Adrenal gland (tissue), 12 donors: ENCODE results near the gene SATB1. TPM values are rescaled to one million over a fixed set of nuclear protein-coding genes. Genes with fewer than 3 reads are reported as not detected.

Experiments
- DNase-seq, 7 donors: peaks; one replicate each; pipeline ENCODE4 v3.0.0-alpha.2; 2019 to 2020
- H3K27ac ChIP-seq, 5 donors: fragments of 200-600 bp; sonication (generic) in 4 of 5; 1 replicate in 3 of 5; 2 replicates in 2 of 5; pipeline versions ENCODE4 v1.5.1 to v1.8.0; 2016 to 2020; ENCODE audit warnings: mild to moderate bottlenecking in 1 of 5
- H3K27me3 ChIP-seq: fragments of 200-600 bp; 2 replicates; pipeline ENCODE4 v1.8.0; 2021
- H3K36me3 ChIP-seq, 2 donors: fragments of 200-600 bp; replicated peaks in 1 of 2; 1 replicate in 1 of 2; 2 replicates in 1 of 2; pipeline versions ENCODE4 v1.5.1 to v1.8.0; 2018 to 2022
- H3K4me1 ChIP-seq, 2 donors: fragments of 200-600 bp; replicated peaks in 1 of 2; 1 replicate in 1 of 2; 2 replicates in 1 of 2; pipeline versions ENCODE4 v1.5.1 to v1.8.0; 2018 to 2021
- H3K4me3 ChIP-seq, 4 donors: fragments of 200-600 bp; sonication (generic) in 3 of 4; one replicate each; pipeline ENCODE4 v1.5.1; 2016 to 2018
- H3K9me3 ChIP-seq, 3 donors: fragments of 200-600 bp; sonication (generic) in 1 of 3; replicated peaks in 1 of 3; 1 replicate in 2 of 3; 2 replicates in 1 of 3; pipeline versions ENCODE4 v1.5.1 to v1.8.0; 2016 to 2021
- CTCF ChIP-seq, 6 experiments: fragments of 450-650 bp in 4 of 6; fragments of 200-600 bp in 2 of 6; sonication (generic) in 1 of 6; IDR thresholded peaks; 1 replicate in 5 of 6; 2 replicates in 1 of 6; pipeline versions ENCODE4 v1.5.1 to v1.8.0; 2016 to 2021; ENCODE audit warnings: antibody characterized with exemption in 6 of 6, mild to moderate bottlenecking in 2 of 6, moderate library complexity in 1 of 6
- POLR2A ChIP-seq, 2 donors: fragments of 450-650 bp; IDR thresholded peaks; one replicate each; pipeline ENCODE4 v1.6.1; 2017; ENCODE audit warnings: antibody characterized with exemption in 2 of 2, mild to moderate bottlenecking in 2 of 2, moderate library complexity in 1 of 2
- WGBS, 4 donors: extraction: QIAGEN DNeasy Blood & Tissue Kit in 2 of 4; methylation state at CpG; one replicate each; pipeline versions ENCODE4 v1.1.5 to v1.1.7; 2013 to 2017; 5-methylcytosine and 5-hydroxymethylcytosine counted together
- intact Hi-C, 2 donors: fragments of 100-400 bp; cut with DNase I; formaldehyde crosslinking; loops; one replicate each; pipeline versions ENCODE4 v1.14.1 to v1.15.0; 2022 to 2023
- polyA plus RNA-seq, 3 donors: library from polyadenylated mRNA; stranded (reverse); fragments of 200-250 nt in 2 of 3; fragments of 350-450 nt in 1 of 3; fragmentation: Illumina TruSeq in 1 of 3; extraction: RNeasy Lipid Tissue Mini Kit (QIAGEN cat#74804) in 1 of 3; gene quantifications; one replicate each; pipeline ENCODE4 v1.2.3, GENCODE V29; 2013 to 2014
- total RNA-seq, 9 donors: library from RNA; depleted of rRNA in 4 of 9; stranded (reverse); fragments of >200 nt in 4 of 9; fragments of 120-200 nt in 1 of 9; fragmentation: NEBNext Ultra II Directional in 1 of 9; extraction: Animal tissue kit (Norgen Biotek cat#: 25700) in 1 of 9; gene quantifications; one replicate each; pipeline versions ENCODE4 v1.1.0 to v1.2.4, GENCODE V29; 2013 to 2023
- donor health status: healthy with polysubstance abuse.
- donor health status: Bipolar disorder and iron deficiency.
- donor health status: DM: yes; HTN: yes; CAD: no.
- donor health status: DM: no; HTN: no; CAD: no.
- donor health status: DM: no; HTN: no; CAD: no.
- donor health status: DM: yes; HTN: yes; CAD: no.

The SATB1 gene
- total and polyA plus RNA-seq, 12 donors: 9.1 to 31.5 (median 12.9) TPM

- H3K4me3 ChIP-seq: no peak overlapping the region
- peaks cover 0 to 9% of the 10 kb centered on the region in 2 donors for H3K36me3 ChIP-seq
- no peaks in the 10 kb centered on the region for H3K4me1 ChIP-seq
- 87 to 93% (median 91%) methylated on average over 3 of the region's 3 CpGs for WGBS, 4 donors
- TF ChIP-seq POLR2A (IDR thresholded peaks at IDR 0.05) (no peak), CTCF (IDR thresholded peaks at IDR 0.05) (no peak)
- H3K27ac ChIP-seq: no peak overlapping the region
- H3K27me3 ChIP-seq: no peaks in the 10 kb centered on the region
- no peak for DNase-seq
- intact Hi-C loops: no loop called here
- peaks cover 0 to 2% (median 0%) of the 10 kb centered on the region in 3 donors for H3K9me3 ChIP-seq
These were observed 9.3 kb downstream of the SATB1 start for GRCh38 chr3:18415839-18416238.

GRCh38 chr3:18415167-18415566 is 10.0 kb downstream of the SATB1 start:
- no peak for DNase-seq
- H3K36me3 ChIP-seq: peaks cover 0 to 9% of the 10 kb centered on the region in 2 donors
- WGBS, 4 donors: 94 to 98% (median 95%) methylated on average over 9 of the region's 9 CpGs

GRCh38 chr3:18412684-18413083 is 12.5 kb downstream of the SATB1 start:
- DNase-seq: no peak
- H3K27me3 ChIP-seq: no peaks in the 10 kb centered on the region
- H3K4me1 ChIP-seq: no peaks in the 10 kb centered on the region
- H3K4me3 ChIP-seq: no peak overlapping the region
- TF ChIP-seq CTCF (IDR thresholded peaks at IDR 0.05): no peak
- TF ChIP-seq POLR2A (IDR thresholded peaks at IDR 0.05): no peak
- H3K9me3 ChIP-seq: peaks cover 0 to 9% (median 0%) of the 10 kb centered on the region in 3 donors
- intact Hi-C loops: no loop called here
- H3K36me3 ChIP-seq: peaks cover 0 to 9% of the 10 kb centered on the region in 2 donors
- no peak overlapping the region for H3K27ac ChIP-seq

More at GRCh38 chr3:18415167-18415566, 10.0 kb downstream of the SATB1 start:
- Histone ChIP-seq H3K4me3 (no peak overlapping the region), H3K27me3 (no peaks in the 10 kb centered on the region), H3K9me3 (peaks cover 0 to 8% (median 0%) of the 10 kb centered on the region in 3 donors), H3K4me1 (no peaks in the 10 kb centered on the region), H3K27ac (no peak overlapping the region)
- TF ChIP-seq POLR2A (IDR thresholded peaks at IDR 0.05): no peak
- intact Hi-C loops: no loop called here

- Histone ChIP-seq H3K4me3 (no peak overlapping the region), H3K36me3 (peaks cover 0 to 9% of the 10 kb centered on the region in 2 donors), H3K27ac (no peak overlapping the region), H3K27me3 (no peaks in the 10 kb centered on the region), H3K4me1 (no peaks in the 10 kb centered on the region), H3K9me3 (peaks cover 0 to 9% (median 0%) of the 10 kb centered on the region in 3 donors)
- intact Hi-C loops: no loop called here
- TF ChIP-seq POLR2A (IDR thresholded peaks at IDR 0.05) (no peak), CTCF (IDR thresholded peaks at IDR 0.05) (no peak)
- 83 to 89% (median 85%) methylated on average over 2 of the region's 2 CpGs for WGBS, 4 donors
- no peak for DNase-seq
These were observed 13.6 kb downstream of the SATB1 start for GRCh38 chr3:18411541-18411940.

- no peak for TF ChIP-seq CTCF (IDR thresholded peaks at IDR 0.05)
- no peak for TF ChIP-seq POLR2A (IDR thresholded peaks at IDR 0.05)
- Histone ChIP-seq H3K27ac (no peak overlapping the region), H3K36me3 (peaks cover 0 to 8% of the 10 kb centered on the region in 2 donors), H3K4me3 (no peak overlapping the region), H3K27me3 (no peaks in the 10 kb centered on the region), H3K9me3 (peaks cover 0 to 9% (median 0%) of the 10 kb centered on the region in 3 donors), H3K4me1 (no peaks in the 10 kb centered on the region)
- intact Hi-C loops: no loop called here
- DNase-seq: no peak
- WGBS, 4 donors: 81 to 99% (median 92%) methylated on average over 6 of the region's 6 CpGs
These were observed 14.9 kb downstream of the SATB1 start for GRCh38 chr3:18410205-18410604.
